ENCODE results near the gene RPS15A. TPM values are rescaled to one million over a fixed set of nuclear protein-coding genes. Genes with fewer than 3 reads are reported as not detected.

The RPS15A gene
- total RNA-seq, 1 donor from 2014 or later: 1,709 TPM

GRCh38 chr16:18832006-18832405 lies 41.9 kb upstream of the RPS15A start:
- TF ChIP-seq, protein P1, sequence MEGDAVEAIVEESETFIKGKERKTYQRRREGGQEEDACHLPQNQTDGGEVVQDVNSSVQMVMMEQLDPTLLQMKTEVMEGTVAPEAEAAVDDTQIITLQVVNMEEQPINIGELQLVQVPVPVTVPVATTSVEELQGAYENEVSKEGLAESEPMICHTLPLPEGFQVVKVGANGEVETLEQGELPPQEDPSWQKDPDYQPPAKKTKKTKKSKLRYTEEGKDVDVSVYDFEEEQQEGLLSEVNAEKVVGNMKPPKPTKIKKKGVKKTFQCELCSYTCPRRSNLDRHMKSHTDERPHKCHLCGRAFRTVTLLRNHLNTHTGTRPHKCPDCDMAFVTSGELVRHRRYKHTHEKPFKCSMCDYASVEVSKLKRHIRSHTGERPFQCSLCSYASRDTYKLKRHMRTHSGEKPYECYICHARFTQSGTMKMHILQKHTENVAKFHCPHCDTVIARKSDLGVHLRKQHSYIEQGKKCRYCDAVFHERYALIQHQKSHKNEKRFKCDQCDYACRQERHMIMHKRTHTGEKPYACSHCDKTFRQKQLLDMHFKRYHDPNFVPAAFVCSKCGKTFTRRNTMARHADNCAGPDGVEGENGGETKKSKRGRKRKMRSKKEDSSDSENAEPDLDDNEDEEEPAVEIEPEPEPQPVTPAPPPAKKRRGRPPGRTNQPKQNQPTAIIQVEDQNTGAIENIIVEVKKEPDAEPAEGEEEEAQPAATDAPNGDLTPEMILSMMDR (conservative IDR thresholded peaks at IDR 0.05; ENCODE audit: low read depth, low read length): no peak
- no peak for DNase-seq (ENCODE audit: low read depth)
- H3K4me3 ChIP-seq (ENCODE audit: low read depth, low read length): no peak overlapping the region

GRCh38 chr16:18829251-18829650 lies 39.1 kb upstream of the RPS15A start:
- TF ChIP-seq, protein P1 (conservative IDR thresholded peaks at IDR 0.05; ENCODE audit: low read depth, low read length): no peak
- no peak for DNase-seq (ENCODE audit: low read depth)
- H3K4me3 ChIP-seq (ENCODE audit: low read depth, low read length): no peak overlapping the region

GRCh38 chr16:18827890-18828289 lies 37.8 kb upstream of the RPS15A start:
- no peak for DNase-seq (ENCODE audit: low read depth)
- TF ChIP-seq, protein P1 (conservative IDR thresholded peaks at IDR 0.05; ENCODE audit: low read depth, low read length): no peak
- no peak overlapping the region for H3K4me3 ChIP-seq (ENCODE audit: low read depth, low read length)

DNA sequence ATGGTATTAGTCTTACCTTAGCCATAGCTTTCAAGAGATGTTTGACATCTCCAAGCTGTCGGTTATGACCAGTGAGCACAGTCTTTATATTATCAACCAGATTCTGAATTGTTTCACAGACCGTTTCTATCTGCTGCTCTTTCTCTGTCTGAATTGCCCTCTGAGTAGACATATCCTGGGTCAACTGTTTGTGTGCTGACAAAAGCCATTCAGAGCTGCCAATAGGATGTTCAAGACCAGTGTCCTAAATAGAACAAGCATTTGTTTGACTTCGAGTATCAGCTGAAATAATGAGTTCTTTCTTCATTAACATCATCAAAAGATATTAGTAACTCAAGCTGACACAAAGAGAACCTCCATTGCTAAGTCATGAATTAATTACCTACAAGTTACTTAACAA lies 26.2 kb upstream of the RPS15A start:
- no peak for DNase-seq (ENCODE audit: low read depth)
- H3K4me3 ChIP-seq (ENCODE audit: low read depth, low read length): no peak overlapping the region
- TF ChIP-seq, protein P1 (conservative IDR thresholded peaks at IDR 0.05; ENCODE audit: low read depth, low read length): no peak

- TF ChIP-seq, protein P1 (conservative IDR thresholded peaks at IDR 0.05; ENCODE audit: low read depth, low read length): no peak
- H3K4me3 ChIP-seq (ENCODE audit: low read depth, low read length): no peak overlapping the region
- no peak for DNase-seq (ENCODE audit: low read depth)
Measured at GRCh38 chr16:18811925-18812324, 21.8 kb upstream of the RPS15A start.

DNA sequence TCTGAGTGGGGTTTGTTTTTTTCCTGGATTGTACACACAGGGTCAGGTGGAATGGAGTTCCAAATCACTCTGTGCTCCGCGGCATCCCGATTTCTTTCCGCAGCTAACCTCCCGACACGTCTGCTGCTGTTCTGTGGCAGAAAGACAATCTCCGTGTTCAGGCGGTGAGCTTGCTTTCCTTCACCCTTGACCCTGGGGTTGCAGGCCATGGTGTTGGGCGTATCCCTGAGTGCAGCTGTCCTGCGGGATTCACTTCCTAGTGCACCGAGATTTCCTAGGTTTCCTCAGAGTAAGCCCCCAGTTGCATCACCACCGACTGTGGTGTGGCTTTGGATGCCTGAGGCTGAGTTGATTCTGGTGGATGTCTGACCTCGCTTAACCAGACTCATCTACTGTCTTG lies 19.0 kb upstream of the RPS15A start:
- H3K4me3 ChIP-seq (ENCODE audit: low read depth, low read length): no peak overlapping the region
- TF ChIP-seq, protein P1 (conservative IDR thresholded peaks at IDR 0.05; ENCODE audit: low read depth, low read length): no peak
- no peak for DNase-seq (ENCODE audit: low read depth)

GRCh38 chr16:18805257-18805773 lies 15.2 kb upstream of the RPS15A start:
- TF ChIP-seq, protein P1 (conservative IDR thresholded peaks at IDR 0.05; ENCODE audit: low read depth, low read length): no peak
- no peak overlapping the region for H3K4me3 ChIP-seq (ENCODE audit: low read depth, low read length)
- DNase-seq (ENCODE audit: low read depth): no peak
